K562 (cell line): ENCODE data around the gene LIPE. TPM values are rescaled to one million over a fixed set of nuclear protein-coding genes. Genes with fewer than 3 reads are reported as not detected.

Experiments used
- ARID2 ChIP-seq: fragments of 450-650 bp; IDR thresholded peaks from 2 replicates; pipeline ENCODE4 v1.6.1; 2017; ENCODE audit warnings: antibody characterized with exemption, mild to moderate bottlenecking
- ARID3B ChIP-seq: fragments of 250-450 bp; sonication (Bioruptor Pico); IDR thresholded peaks from 2 replicates; pipeline ENCODE4 v1.4.0; 2020; ENCODE audit warnings: borderline replicate concordance
- C11orf30 ChIP-seq: fragments of 450-650 bp; IDR thresholded peaks from 2 replicates; pipeline ENCODE4 v1.6.1; 2016; ENCODE audit warnings: low read depth, mild to moderate bottlenecking
- CBFA2T3 ChIP-seq: fragments of 450-650 bp; IDR thresholded peaks from 2 replicates; pipeline ENCODE4 v1.6.1; 2017
- CBX3 ChIP-seq, 2 experiments: IDR thresholded peaks; 1 replicate in 1 of 2; 2 replicates in 1 of 2; pipeline ENCODE4 v1.6.1; 2012; ENCODE audit warnings: inconsistent platforms in 2 of 2, low read length in 2 of 2, borderline replicate concordance in 1 of 2, control low read depth in 1 of 2
- CBX5 ChIP-seq: IDR thresholded peaks from 2 replicates; pipeline ENCODE4 v1.6.1; 2014; ENCODE audit warnings: low read depth, borderline replicate concordance
- EHMT2 ChIP-seq: fragments of 450-650 bp; IDR thresholded peaks from 2 replicates; pipeline ENCODE4 v1.6.1; 2018; ENCODE audit warnings: antibody characterized with exemption
- HDAC3 ChIP-seq: fragments of 450-650 bp; IDR thresholded peaks from 2 replicates; pipeline ENCODE4 v1.6.1; 2018; ENCODE audit warnings: borderline replicate concordance, mild to moderate bottlenecking, moderate library complexity; ENCODE audit not compliant: partially characterized antibody
- KLF1 ChIP-seq: fragments of 450-650 bp; IDR thresholded peaks from 2 replicates; pipeline ENCODE4 v1.6.1; 2016; ENCODE audit warnings: missing genetic modification characterization, missing compliant biosample characterization
- MAFF ChIP-seq: IDR thresholded peaks from 2 replicates; pipeline ENCODE4 v1.6.1; 2012; ENCODE audit warnings: low read length, improper control_type of control experiment
- MBD1 ChIP-seq: fragments of 250-450 bp; sonication (Bioruptor Pico); IDR thresholded peaks from 2 replicates; pipeline ENCODE4 v1.8.0; 2022; ENCODE audit warnings: inconsistent platforms
- NCOA6 ChIP-seq: fragments of 450-650 bp; IDR thresholded peaks from 2 replicates; pipeline ENCODE4 v1.6.1; 2017; ENCODE audit warnings: mild to moderate bottlenecking
- NR4A1 ChIP-seq, 2 experiments: fragments of 250-450 bp in 1 of 2; fragments of 450-650 bp in 1 of 2; sonication (Bioruptor Pico) in 1 of 2; IDR thresholded peaks; 2 replicates each; pipeline versions ENCODE4 v1.4.0 to v1.6.1; 2016 to 2020; ENCODE audit warnings: mild to moderate bottlenecking in 2 of 2, missing compliant biosample characterization in 1 of 2, missing genetic modification characterization in 1 of 2, moderate library complexity in 1 of 2
- NUFIP1 ChIP-seq: fragments of 450-650 bp; IDR thresholded peaks from 2 replicates; pipeline ENCODE4 v1.6.1; 2018; ENCODE audit not compliant: partially characterized antibody
- PHF20 ChIP-seq: fragments of 450-650 bp; IDR thresholded peaks from 2 replicates; pipeline ENCODE4 v1.6.1; 2018; ENCODE audit not compliant: partially characterized antibody
- PRMT5 ChIP-seq: sonication (generic); formaldehyde crosslinking; IDR thresholded peaks from 2 replicates; pipeline ENCODE4 v1.5.0; 2020; ENCODE audit warnings: missing genetic modification reagents
- RHOXF2B ChIP-seq: fragments of 250-450 bp; sonication (Bioruptor Pico); conservative IDR thresholded peaks from 2 replicates; pipeline ENCODE4 v1.5.1; 2021
- TFAP4 ChIP-seq: sonication (generic); formaldehyde crosslinking; IDR thresholded peaks from 2 replicates; pipeline ENCODE4 v1.8.0; 2022; ENCODE audit warnings: missing genetic modification reagents, mild to moderate bottlenecking, moderate library complexity, borderline replicate concordance
- ZBTB9 ChIP-seq: fragments of 450-650 bp; formaldehyde crosslinking; IDR thresholded peaks from 2 replicates; pipeline ENCODE4 v1.4.0; 2020; ENCODE audit warnings: mild to moderate bottlenecking, moderate library complexity
- ZKSCAN8 ChIP-seq: fragments of 200-800 bp; sonication (Bioruptor generic); IDR thresholded peaks from 2 replicates; pipeline ENCODE4 v1.6.1; 2016; ENCODE audit warnings: missing genetic modification characterization, missing compliant biosample characterization
- ZNF212 ChIP-seq: fragments of 450-650 bp; formaldehyde crosslinking; IDR thresholded peaks from 2 replicates; pipeline ENCODE4 v1.4.0; 2020; ENCODE audit warnings: mild to moderate bottlenecking
- ZNF511 ChIP-seq: sonication (generic); formaldehyde crosslinking; IDR thresholded peaks from 2 replicates; pipeline ENCODE4 v1.8.0; 2022; ENCODE audit warnings: mild to moderate bottlenecking, missing genetic modification reagents
- ZNF717 ChIP-seq: fragments of 250-450 bp; sonication (Bioruptor Pico); IDR thresholded peaks from 2 replicates; pipeline ENCODE4 v1.5.0; 2021
- ZZZ3 ChIP-seq: fragments of 450-650 bp; IDR thresholded peaks from 2 replicates; pipeline ENCODE4 v1.6.1; 2016; ENCODE audit warnings: antibody characterized with exemption, mild to moderate bottlenecking, moderate library complexity
- polyA plus RNA-seq, 8 experiments: library from polyadenylated mRNA; depleted of rRNA in 4 of 8; stranded (reverse) in 5 of 8; unstranded in 3 of 8; fragments of >200 nt; fragmentation: Nextera tagmentation in 2 of 8; fragmentation: Illumina TruSeq in 1 of 8; extraction: Ambion mirVana in 2 of 8; extraction: Trizol in 1 of 8; gene quantifications; 2 replicates each; pipeline versions ENCODE4 v1.2.1 to v1.2.3, GENCODE V29; 2011 to 2014; ENCODE audit warnings: inconsistent platforms in 1 of 8, missing spikeins in 1 of 8
- total RNA-seq, 7 experiments: library from RNA; depleted of rRNA in 6 of 7; stranded (reverse); fragments of >200 nt in 6 of 7; fragmentation: Illumina TruSeq in 2 of 7; extraction: Trizol in 2 of 7; gene quantifications; 2 replicates each; pipeline versions ENCODE4 v1.2.1 to v1.2.3, GENCODE V29; 2011 to 2021; ENCODE audit warnings: low replicate concordance in 1 of 7

The LIPE gene
- total and polyA plus RNA-seq, 9 of the 15 experiments (the other 6 are each of a cell fraction or from before 2014, with no cell fraction given), result 0.22 TPM; not detected in 8

- no peak for TF ChIP-seq MBD1 (CRISPR knock-in tag)
- TF ChIP-seq C11orf30, result 0 out of 2 replicates have a peak, but pooled peaks have one; percentile 3
- no peak for TF ChIP-seq CBFA2T3
- no peak for TF ChIP-seq CBX3 (IDR thresholded peaks at IDR 0.05; ENCODE audit: borderline replicate concordance in 1 of 2, low read length in 2 of 2)
- no peak for TF ChIP-seq PRMT5 (CRISPR knock-in tag)
- no peak for TF ChIP-seq NR4A1 (CRISPR knock-in tag; IDR thresholded peaks at IDR 0.05)
- peak; percentile 53; the same call in 1 of the 2 replicates for TF ChIP-seq NR4A1 (tag; IDR thresholded peaks at IDR 0.05)
- TF ChIP-seq MAFF, result no peak
- no peak for TF ChIP-seq HDAC3
- TF ChIP-seq ZNF511 (CRISPR knock-in tag), result no peak
- TF ChIP-seq EHMT2, result no peak
- no peak for TF ChIP-seq CBX5
- TF ChIP-seq NUFIP1, result no peak
- TF ChIP-seq ZBTB9 (CRISPR knock-in tag), result peak; percentile 16; the same call in 1 of the 2 replicates
- TF ChIP-seq ZNF212 (CRISPR knock-in tag), result no peak
- no peak for TF ChIP-seq ARID2
- no peak for TF ChIP-seq KLF1 (tag)
- peak; percentile 79 for TF ChIP-seq PHF20
- TF ChIP-seq ZZZ3, result no peak
- no peak for TF ChIP-seq ARID3B (CRISPR knock-in tag)
- no peak for TF ChIP-seq ZNF717
- no peak for TF ChIP-seq RHOXF2B (CRISPR knock-in tag)
- TF ChIP-seq ZKSCAN8, result no peak
- TF ChIP-seq TFAP4 (CRISPR knock-in tag), result peak; percentile 53; the same call in 1 of the 2 replicates
- no peak for TF ChIP-seq NCOA6
Measured at GRCh38 chr19:42396381-42397262, 30.6 kb downstream of the LIPE start (continued).
